ENCODE measurements around the gene GALE.
"Not testable (repeated sequence)": the region's sequence is repeated elsewhere in the genome, so short reads cannot be mapped to it uniquely, and the experiment has no call there.

Gene GALE

GRCh38 chr1:23797478-23798448 is 2.8 kb downstream of the GALE start:
- in situ Hi-C loops (cut with HindIII; ENCODE audit: low sequenced_read_pairs), result no loop called here
- no peak overlapping the region for H3K4me3 ChIP-seq (ENCODE audit: low read depth, low read length)
- DNase-seq (ENCODE audit: low read depth, low spot score), result no peak
- no peak for TF ChIP-seq CTCF (IDR thresholded peaks at IDR 0.05; ENCODE audit: low read depth, low read length)

GRCh38 chr1:23796466-23797271 is 3.9 kb downstream of the GALE start:
- TF ChIP-seq CTCF (IDR thresholded peaks at IDR 0.05; ENCODE audit: low read depth, low read length), result peak; percentile 5
- no peak for DNase-seq (ENCODE audit: low read depth, low spot score)
- H3K4me3 ChIP-seq (ENCODE audit: low read depth, low read length), result no peak overlapping the region
- in situ Hi-C loops (cut with HindIII; ENCODE audit: low sequenced_read_pairs), result no loop called here

GRCh38 chr1:23795676-23796465 is 4.7 kb downstream of the GALE start:
- TF ChIP-seq CTCF (IDR thresholded peaks at IDR 0.05; ENCODE audit: low read depth, low read length), result no peak
- H3K4me3 ChIP-seq (ENCODE audit: low read depth, low read length), result no peak overlapping the region
- in situ Hi-C loops (cut with HindIII; ENCODE audit: low sequenced_read_pairs), result no loop called here

GRCh38 chr1:23794732-23795182 is 5.8 kb downstream of the GALE start:
- in situ Hi-C loops (cut with HindIII; ENCODE audit: low sequenced_read_pairs); H3K4me3 ChIP-seq (ENCODE audit: low read depth, low read length); DNase-seq (ENCODE audit: low read depth, low spot score): not testable (repeated sequence)

More at GRCh38 chr1:23795676-23796465, 4.7 kb downstream of the GALE start:
- DNase-seq (ENCODE audit: low read depth, low spot score), result no peak

GRCh38 chr1:23793861-23794731 is 6.5 kb downstream of the GALE start:
- H3K4me3 ChIP-seq (ENCODE audit: low read depth, low read length), result no peak overlapping the region
- in situ Hi-C loops (cut with HindIII; ENCODE audit: low sequenced_read_pairs), result no loop called here
- TF ChIP-seq CTCF (IDR thresholded peaks at IDR 0.05; ENCODE audit: low read depth, low read length), result no peak
- no peak for DNase-seq (ENCODE audit: low read depth, low spot score)

GRCh38 chr1:23793018-23793781 is 7.4 kb downstream of the GALE start:
- in situ Hi-C loops (cut with HindIII; ENCODE audit: low sequenced_read_pairs), result no loop called here
- no peak for TF ChIP-seq CTCF (IDR thresholded peaks at IDR 0.05; ENCODE audit: low read depth, low read length)
- peak; percentile 72 for DNase-seq (ENCODE audit: low read depth, low spot score)
- no peak overlapping the region for H3K4me3 ChIP-seq (ENCODE audit: low read depth, low read length)
